GM13976 (cell line): Measurements from ENCODE around the gene SCTR.

Source experiments
- DNase-seq: peaks from one replicate; pipeline ENCODE4 v3.0.0; 2012; ENCODE audit warnings: low spot score
- CTCF ChIP-seq: IDR thresholded peaks from 2 replicates; pipeline ENCODE4 v1.5.1; 2012; ENCODE audit warnings: borderline replicate concordance, mild to moderate bottlenecking; ENCODE audit not compliant: insufficient read depth; ENCODE audit errors: extremely low read depth, missing control alignments, control extremely low read depth
- in situ Hi-C: fragments of 300-500 bp; cut with MboI; formaldehyde crosslinking; loops from one replicate; pipeline ENCODE4 v1.12.0; 2022; ENCODE audit warnings: low sequenced_read_pairs, mixed read lengths, inconsistent platforms; ENCODE audit not compliant: unreplicated experiment

The SCTR gene

GRCh38 chr2:119544075-119544938 is 20.0 kb upstream of the SCTR start, which contains the start of gene CFAP221:
Gene CFAP221, plus strand, starts transcription at chr2:119544449. Its CDS starts 1,683 bp downstream, at chr2:119546132.
- TF ChIP-seq CTCF: no peak
- peak; percentile 70 for DNase-seq
- in situ Hi-C loops: no loop called here

GRCh38 chr2:119541476-119541875 is 17.2 kb upstream of the SCTR start:
- no peak for DNase-seq
- no peak for TF ChIP-seq CTCF
- in situ Hi-C loops: no loop called here

- no peak for DNase-seq
- in situ Hi-C loops: no loop called here
- no peak for TF ChIP-seq CTCF
These were observed 13.5 kb upstream of the SCTR start for GRCh38 chr2:119537792-119538191.

GRCh38 chr2:119536707-119537106 is 12.4 kb upstream of the SCTR start:
- no peak for TF ChIP-seq CTCF
- DNase-seq: no peak
- in situ Hi-C loops: no loop called here

- in situ Hi-C loops: no loop called here
- no peak for TF ChIP-seq CTCF
- no peak for DNase-seq
These were observed 11.9 kb upstream of the SCTR start for GRCh38 chr2:119536211-119536610.

GRCh38 chr2:119533560-119533959 is 9.3 kb upstream of the SCTR start:
- in situ Hi-C loops: no loop called here
- no peak for TF ChIP-seq CTCF
- no peak for DNase-seq
